ENCODE data around the gene ULK4. TPM values are rescaled to one million over a fixed set of nuclear protein-coding genes. Genes with fewer than 3 reads are reported as not detected.
A peak's percentile ranks its signal among the peaks of the same experiment; 100 is the strongest.

Gene ULK4
- total RNA-seq, 1 experiment from 2014 or later, result 13.5 TPM

DNA sequence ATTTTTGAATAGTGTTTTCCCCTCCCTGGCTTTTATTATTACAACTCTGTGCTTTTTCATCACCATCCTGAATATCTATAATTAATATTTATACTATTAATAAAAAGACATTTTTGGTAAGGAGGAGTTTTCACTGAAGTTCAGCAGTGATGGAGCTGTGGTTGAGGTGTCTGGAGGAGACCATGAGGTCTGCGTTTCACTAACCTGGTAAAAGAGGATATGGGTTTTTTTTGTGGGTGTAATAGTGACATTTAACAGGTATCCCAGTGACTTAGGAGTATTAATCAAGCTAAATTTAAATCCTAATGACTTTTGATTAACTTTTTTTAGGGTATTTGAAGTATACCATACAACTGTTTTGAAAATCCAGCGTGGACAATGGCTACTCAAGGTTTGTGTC, 738.2 kb downstream of the ULK4 start:
- no peak for DNase-seq (ENCODE audit: low read depth)

DNA sequence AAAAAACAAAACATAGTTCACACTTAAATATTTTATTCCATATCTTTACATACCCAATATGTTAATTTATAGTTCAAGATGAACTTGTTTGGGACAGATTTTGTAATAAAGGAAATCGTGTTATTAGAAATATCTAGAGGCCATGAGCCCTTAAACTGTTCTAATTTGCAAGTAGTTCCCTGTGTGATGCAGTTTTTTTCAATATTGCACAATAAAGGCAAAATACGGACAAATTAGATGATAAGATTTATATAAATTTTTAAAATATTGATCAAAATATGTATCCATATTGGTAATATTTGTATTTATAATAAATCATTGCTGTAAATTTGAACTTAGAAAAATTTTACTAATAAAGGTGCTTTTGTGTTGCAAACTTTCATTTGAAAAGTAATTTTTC, 738.8 kb downstream of the ULK4 start:
- DNase-seq (ENCODE audit: low read depth), result no peak

DNA sequence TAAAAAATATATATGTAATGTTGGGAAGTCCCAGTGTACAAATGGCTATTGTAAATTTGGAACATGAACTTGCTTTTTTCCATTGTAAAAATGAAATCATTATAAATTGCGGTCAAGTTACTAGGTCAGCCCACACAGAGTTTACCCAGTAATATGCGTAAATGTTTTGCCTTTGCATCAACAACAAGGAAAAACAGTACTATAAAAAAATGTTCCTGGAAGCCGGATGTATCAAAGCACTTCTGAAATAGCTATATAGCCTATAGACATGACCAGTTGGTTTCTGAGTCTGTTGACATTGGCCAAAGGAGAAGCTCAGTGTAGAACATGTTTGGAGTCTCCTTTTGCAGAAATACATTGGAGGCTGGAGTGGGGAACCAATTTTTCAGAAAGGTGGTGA, 739.4 kb downstream of the ULK4 start:
- no peak for DNase-seq (ENCODE audit: low read depth)

GRCh38 chr3:41222012-41222411, 739.9 kb downstream of the ULK4 start:
- DNase-seq (ENCODE audit: low read depth), result no peak

- DNase-seq (ENCODE audit: low read depth), result no peak
Observed at GRCh38 chr3:41220906-41221677, 740.8 kb downstream of the ULK4 start.

- no peak for DNase-seq (ENCODE audit: low read depth)
Observed at GRCh38 chr3:41219424-41219823, 742.5 kb downstream of the ULK4 start.

DNA sequence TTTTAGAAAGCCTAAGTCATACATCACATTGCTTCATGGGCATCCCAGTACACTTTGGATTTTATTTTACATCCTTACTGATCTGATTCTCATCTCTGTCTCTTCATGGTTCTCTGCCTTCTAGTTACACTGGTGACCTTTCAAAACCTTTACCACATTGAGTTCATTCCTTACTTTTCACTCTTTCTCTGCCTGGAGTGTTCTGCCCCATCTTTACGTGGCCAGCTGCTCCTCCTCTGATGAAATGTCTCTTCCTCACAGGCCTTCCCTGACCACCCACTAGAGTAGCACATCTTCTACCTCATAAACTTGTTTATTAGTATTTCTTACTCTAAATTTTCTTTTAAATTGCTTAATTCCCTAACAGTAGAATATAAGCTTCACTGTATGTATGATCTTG, 744.9 kb downstream of the ULK4 start:
- no peak for DNase-seq (ENCODE audit: low read depth)

- no peak for DNase-seq (ENCODE audit: low read depth)
Observed at GRCh38 chr3:41216422-41216821, 745.5 kb downstream of the ULK4 start.

- DNase-seq (ENCODE audit: low read depth), result no peak
Observed at GRCh38 chr3:41213588-41213987, 748.3 kb downstream of the ULK4 start.

GRCh38 chr3:41212088-41212487, 749.8 kb downstream of the ULK4 start:
- DNase-seq (ENCODE audit: low read depth), result no peak

- no peak for DNase-seq (ENCODE audit: low read depth)
Observed at GRCh38 chr3:41210966-41211365, 750.9 kb downstream of the ULK4 start.

- DNase-seq (ENCODE audit: low read depth), result no peak
Observed at GRCh38 chr3:41209646-41210045, 752.3 kb downstream of the ULK4 start.

- DNase-seq (ENCODE audit: low read depth), result no peak
Observed at GRCh38 chr3:41208507-41209220, 753.2 kb downstream of the ULK4 start.

DNA sequence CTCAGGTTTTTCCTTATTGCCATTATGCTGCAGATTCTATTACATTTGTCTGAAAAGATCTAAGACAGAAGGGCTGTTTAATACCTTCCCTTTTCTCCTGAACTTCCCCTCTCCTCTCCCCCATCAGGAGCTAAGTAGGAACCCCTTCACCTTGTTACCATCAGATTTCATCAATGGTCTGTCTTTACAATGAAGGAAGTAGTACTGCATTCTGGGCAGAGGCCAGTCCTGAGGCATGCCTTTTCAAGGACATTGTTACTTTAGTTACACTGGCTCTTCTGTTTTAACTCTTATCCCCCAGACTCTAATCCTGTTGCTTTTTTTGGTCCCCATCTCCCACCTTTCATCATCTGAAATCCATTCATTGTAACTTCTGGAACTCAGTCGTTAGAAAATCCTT, 754.5 kb downstream of the ULK4 start:
- no peak for DNase-seq (ENCODE audit: low read depth)

DNA sequence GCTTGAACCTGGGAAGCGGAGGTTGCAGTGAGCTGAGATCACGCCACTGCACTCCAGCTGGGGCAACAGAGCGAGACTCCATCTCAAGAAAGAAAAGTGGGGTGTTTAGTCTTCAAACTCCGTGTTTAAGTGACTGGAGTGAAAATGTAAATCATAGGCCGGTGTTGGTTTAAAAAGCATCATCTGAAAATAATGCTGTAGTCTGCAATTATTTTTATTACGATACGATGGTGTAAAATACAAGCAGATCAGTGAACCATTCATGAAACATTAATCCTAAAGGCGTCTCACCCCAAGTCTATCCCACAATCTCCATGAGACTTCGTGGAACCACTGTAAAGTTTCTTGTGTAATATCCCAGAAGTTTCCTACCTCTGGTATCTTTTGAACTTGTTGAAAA, 756.3 kb downstream of the ULK4 start:
- no peak for DNase-seq (ENCODE audit: low read depth)

DNA sequence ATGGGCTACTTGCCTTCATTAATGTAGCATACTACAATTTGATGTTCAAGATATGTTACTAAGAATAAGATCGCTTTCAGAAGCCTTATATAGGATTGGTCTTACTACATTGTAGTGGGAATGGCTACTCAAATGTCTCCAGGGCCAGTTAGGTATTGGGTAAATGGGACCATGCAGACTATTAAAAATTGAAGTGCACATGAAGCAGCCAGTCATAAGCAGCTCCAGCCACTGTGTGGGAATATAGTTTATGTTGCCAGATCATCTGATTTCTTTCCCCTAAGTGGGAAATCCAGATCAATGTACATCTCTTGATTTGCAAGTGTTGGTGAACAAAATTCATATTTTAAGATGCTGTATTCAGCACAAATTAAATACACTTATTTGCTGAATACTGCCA, 757.5 kb downstream of the ULK4 start:
- no peak for DNase-seq (ENCODE audit: low read depth)

- peak; percentile 47 for DNase-seq (ENCODE audit: low read depth)
Observed at GRCh38 chr3:41202834-41203345, 759.0 kb downstream of the ULK4 start.

- no peak for DNase-seq (ENCODE audit: low read depth)
Observed at GRCh38 chr3:41202075-41202833, 759.6 kb downstream of the ULK4 start.

- DNase-seq (ENCODE audit: low read depth), result peak; percentile 32
Observed at GRCh38 chr3:41200669-41201021, 761.3 kb downstream of the ULK4 start.

GRCh38 chr3:41199866-41200668, 761.8 kb downstream of the ULK4 start:
- peak; percentile 13 for DNase-seq (ENCODE audit: low read depth)
